ENCODE results near the gene INSRR. TPM values are rescaled to one million over a fixed set of nuclear protein-coding genes. Genes with fewer than 3 reads are reported as not detected.

The INSRR gene
- total RNA-seq, 4 donors from 2014 or later, result under 0.01 TPM; not detected in 3

DNA sequence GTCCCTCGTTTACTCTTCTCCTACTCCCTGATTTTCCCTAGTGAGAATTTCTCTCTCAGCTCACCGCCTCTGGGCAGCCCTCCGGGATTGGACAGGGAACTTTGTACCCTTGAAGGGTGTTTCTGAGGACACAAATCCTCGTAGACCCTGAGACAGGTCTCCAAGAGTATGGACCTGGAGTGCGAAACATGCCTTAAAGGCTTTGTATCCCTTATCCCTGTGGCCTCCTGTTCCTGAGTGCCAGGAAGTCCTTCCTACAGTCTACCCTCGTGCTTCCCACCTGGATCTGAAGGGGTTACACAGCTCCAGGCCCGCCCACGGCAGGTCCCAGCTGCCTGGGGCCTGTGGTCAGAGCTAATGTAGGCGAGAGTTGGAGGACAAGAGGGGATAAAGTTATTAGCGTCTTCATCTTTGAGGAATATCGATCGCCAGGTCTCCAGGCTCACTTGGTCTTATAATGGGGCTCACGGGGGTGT is 27.0 kb upstream of the INSRR start:
- TF ChIP-seq POLR2AphosphoS5 (IDR thresholded peaks at IDR 0.05) (no peak), EP300 (IDR thresholded peaks at IDR 0.05) (no peak), POLR2A (IDR thresholded peaks at IDR 0.05) (no peak)
- TF ChIP-seq, protein P1, sequence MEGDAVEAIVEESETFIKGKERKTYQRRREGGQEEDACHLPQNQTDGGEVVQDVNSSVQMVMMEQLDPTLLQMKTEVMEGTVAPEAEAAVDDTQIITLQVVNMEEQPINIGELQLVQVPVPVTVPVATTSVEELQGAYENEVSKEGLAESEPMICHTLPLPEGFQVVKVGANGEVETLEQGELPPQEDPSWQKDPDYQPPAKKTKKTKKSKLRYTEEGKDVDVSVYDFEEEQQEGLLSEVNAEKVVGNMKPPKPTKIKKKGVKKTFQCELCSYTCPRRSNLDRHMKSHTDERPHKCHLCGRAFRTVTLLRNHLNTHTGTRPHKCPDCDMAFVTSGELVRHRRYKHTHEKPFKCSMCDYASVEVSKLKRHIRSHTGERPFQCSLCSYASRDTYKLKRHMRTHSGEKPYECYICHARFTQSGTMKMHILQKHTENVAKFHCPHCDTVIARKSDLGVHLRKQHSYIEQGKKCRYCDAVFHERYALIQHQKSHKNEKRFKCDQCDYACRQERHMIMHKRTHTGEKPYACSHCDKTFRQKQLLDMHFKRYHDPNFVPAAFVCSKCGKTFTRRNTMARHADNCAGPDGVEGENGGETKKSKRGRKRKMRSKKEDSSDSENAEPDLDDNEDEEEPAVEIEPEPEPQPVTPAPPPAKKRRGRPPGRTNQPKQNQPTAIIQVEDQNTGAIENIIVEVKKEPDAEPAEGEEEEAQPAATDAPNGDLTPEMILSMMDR (IDR thresholded peaks at IDR 0.05), result no peak
- H3K4me1 ChIP-seq, result no peaks in the 10 kb centered on the region
- ATAC-seq, result no peak
- peaks cover 60% of the 10 kb centered on the region for H3K27me3 ChIP-seq
- no peaks in the 10 kb centered on the region for H3K36me3 ChIP-seq
- H3K27ac ChIP-seq, result no peak overlapping the region
- no peaks in the 10 kb centered on the region for H3K9me3 ChIP-seq
- H3K4me3 ChIP-seq, result no peak overlapping the region
- 50% methylated on average over 7 of the region's 13 CpGs; no CpG with 5 or more reads in 1 of the 2 donors for WGBS, 2 donors (ENCODE audit: low coverage in 1 of 2)

GRCh38 chr1:156885314-156885713 is 26.4 kb upstream of the INSRR start:
- H3K27ac ChIP-seq, result no peak overlapping the region
- H3K9me3 ChIP-seq, result no peaks in the 10 kb centered on the region
- peaks cover 66% of the 10 kb centered on the region for H3K27me3 ChIP-seq
- H3K4me1 ChIP-seq, result no peaks in the 10 kb centered on the region
- no peak for ATAC-seq
- TF ChIP-seq POLR2A (IDR thresholded peaks at IDR 0.05) (no peak), EP300 (IDR thresholded peaks at IDR 0.05) (no peak), POLR2AphosphoS5 (IDR thresholded peaks at IDR 0.05) (no peak)
- TF ChIP-seq, protein P1 (IDR thresholded peaks at IDR 0.05), result no peak
- H3K36me3 ChIP-seq, result no peaks in the 10 kb centered on the region
- no peak overlapping the region for H3K4me3 ChIP-seq
- no CpG with 5 or more reads among the region's 1 CpG for WGBS, 2 donors (ENCODE audit: low coverage in 1 of 2)

GRCh38 chr1:156884560-156885184 is 25.8 kb upstream of the INSRR start:
- Histone ChIP-seq H3K27me3 (peaks cover 71% of the 10 kb centered on the region), H3K9me3 (no peaks in the 10 kb centered on the region), H3K4me1 (no peaks in the 10 kb centered on the region), H3K27ac (no peak overlapping the region), H3K4me3 (no peak overlapping the region), H3K36me3 (no peaks in the 10 kb centered on the region)
- no peak for ATAC-seq
- 50% methylated on average over 3 of the region's 10 CpGs; no CpG with 5 or more reads in 1 of the 2 donors for WGBS, 2 donors (ENCODE audit: low coverage in 1 of 2)
- no peak for TF ChIP-seq EP300 (IDR thresholded peaks at IDR 0.05)

GRCh38 chr1:156883919-156884318 is 25.0 kb upstream of the INSRR start:
- Histone ChIP-seq H3K4me3 (no peak overlapping the region), H3K27ac (no peak overlapping the region), H3K4me1 (no peaks in the 10 kb centered on the region), H3K36me3 (no peaks in the 10 kb centered on the region), H3K9me3 (no peaks in the 10 kb centered on the region), H3K27me3 (peaks cover 78% of the 10 kb centered on the region)
- 52 to 83% methylated on average over 2 of the region's 7 CpGs for WGBS, 2 donors (ENCODE audit: low coverage in 1 of 2)
- TF ChIP-seq POLR2A (IDR thresholded peaks at IDR 0.05), result no peak
- TF ChIP-seq EP300 (IDR thresholded peaks at IDR 0.05), result no peak
- TF ChIP-seq POLR2AphosphoS5 (IDR thresholded peaks at IDR 0.05), result no peak
- TF ChIP-seq, protein P1 (IDR thresholded peaks at IDR 0.05), result no peak
- ATAC-seq, result no peak

- no peaks in the 10 kb centered on the region for H3K9me3 ChIP-seq
- no peak overlapping the region for H3K4me3 ChIP-seq
- H3K27me3 ChIP-seq, result peaks cover 78% of the 10 kb centered on the region
- H3K27ac ChIP-seq, result no peak overlapping the region
- no peaks in the 10 kb centered on the region for H3K36me3 ChIP-seq
- WGBS, 2 donors (ENCODE audit: low coverage in 1 of 2), result 83 to 100% methylated on average over 1 of the region's 3 CpGs
- H3K4me1 ChIP-seq, result no peaks in the 10 kb centered on the region
- TF ChIP-seq EP300 (IDR thresholded peaks at IDR 0.05), result no peak
- no peak for ATAC-seq
Observed at GRCh38 chr1:156882543-156882942, 23.6 kb upstream of the INSRR start.

GRCh38 chr1:156881663-156882062 is 22.7 kb upstream of the INSRR start:
- Histone ChIP-seq H3K4me3 (no peak overlapping the region), H3K36me3 (no peaks in the 10 kb centered on the region), H3K4me1 (no peaks in the 10 kb centered on the region), H3K27me3 (peaks cover 82% of the 10 kb centered on the region), H3K27ac (no peak overlapping the region), H3K9me3 (no peaks in the 10 kb centered on the region)
- TF ChIP-seq EP300 (IDR thresholded peaks at IDR 0.05) (no peak), POLR2AphosphoS5 (IDR thresholded peaks at IDR 0.05) (no peak), POLR2A (IDR thresholded peaks at IDR 0.05) (no peak)
- TF ChIP-seq, protein P1 (IDR thresholded peaks at IDR 0.05), result no peak
- 60 to 73% methylated on average over 2 to 3 of the region's 4 CpGs for WGBS, 2 donors (ENCODE audit: low coverage in 1 of 2)
- no peak for ATAC-seq

All from gastroesophageal sphincter (tissue), 4 donors.